HepG2 (cell line): ENCODE measurements around the gene AQP11. TPM values are rescaled to one million over a fixed set of nuclear protein-coding genes. Genes with fewer than 3 reads are reported as not detected.

Experiments used
- ATAC-seq: fragments of 200-7000 bp; cut with Tn5 transposase; 3 replicates; pipeline ENCODE4 v1.9.1; 2020; ENCODE audit warnings: mild to moderate bottlenecking, moderate library complexity
- BruUV-seq: library from RNA; stranded (reverse); fragments of 400-500 nt; replicated peaks from 2 replicates; lab custom pipeline; 2021; lab: Mats Ljungman, UMichigan
- CTCF ChIA-PET: fragments of 300-600 bp; formaldehyde crosslinking; extraction: SDS; loops from one replicate; lab custom pipeline; 2021; ENCODE audit warnings: low total read pairs, inconsistent platforms, low intra/inter-chr PET ratio; lab: Yijun Ruan, JAX
- POLR2A ChIA-PET: fragments of 350-600 bp; sonication (Branson Sonifier 250); formaldehyde crosslinking; loops from one replicate; lab custom pipeline; 2020; ENCODE audit warnings: antibody characterized with exemption, inconsistent platforms; lab: Yijun Ruan, JAX
- DNase-seq: peaks from one replicate; pipeline ENCODE4 v3.0.0-alpha.2; 2015; ENCODE audit warnings: low spot score
- FAIRE-seq: peaks from 3 replicates; lab custom pipeline; 2011; peaks lifted over from hg19 to GRCh38; lab: Jason Lieb, UNC
- H2AFZ ChIP-seq: one replicate; pipeline ENCODE4 v1.6.1; 2011; ENCODE audit warnings: low read length, inconsistent platforms
- H3K27ac ChIP-seq: fragments of 300-600 bp; 3 replicates; pipeline ENCODE4 v1.8.0; 2011; ENCODE audit warnings: mixed run types, mild to moderate bottlenecking, mixed read lengths, low read length, inconsistent platforms; ENCODE audit not compliant: insufficient read depth; ENCODE audit errors: extremely low read length
- H3K27me3 ChIP-seq, 2 experiments: fragments of 200-600 bp in 1 of 2; 2 replicates in 1 of 2; 3 replicates in 1 of 2; pipeline versions ENCODE4 v1.6.0 to v1.8.0; 2011; ENCODE audit warnings: low read length in 2 of 2, mild to moderate bottlenecking in 2 of 2, moderate library complexity in 2 of 2, inconsistent platforms in 1 of 2; ENCODE audit not compliant: insufficient read depth in 2 of 2, control insufficient read depth in 1 of 2
- H3K36me3 ChIP-seq, 2 experiments: fragments of 200-600 bp in 1 of 2; replicated peaks in 1 of 2; 2 replicates in 1 of 2; 3 replicates in 1 of 2; pipeline versions ENCODE4 v1.5.1 to v1.8.0; 2011; ENCODE audit warnings: low read length in 2 of 2, inconsistent platforms in 1 of 2; ENCODE audit not compliant: insufficient read depth in 2 of 2, control insufficient read depth in 1 of 2
- H3K4me1 ChIP-seq: 2 replicates; pipeline ENCODE4 v1.5.1; 2012; ENCODE audit warnings: low read length, inconsistent platforms; ENCODE audit not compliant: insufficient read depth
- H3K4me2 ChIP-seq: 2 replicates; pipeline ENCODE4 v1.6.0; 2011; ENCODE audit warnings: low read depth, low read length, inconsistent platforms
- H3K4me3 ChIP-seq, 3 experiments: fragments of 200-600 bp in 1 of 3; sonication (generic), shearing (Covaris generic) in 1 of 3; replicated peaks in 1 of 3; 2 replicates each; pipeline ENCODE4 v1.5.1; 2011 to 2016; ENCODE audit warnings: low read length in 3 of 3, inconsistent platforms in 2 of 3, low read depth in 2 of 3, mild to moderate bottlenecking in 2 of 3, control low read depth in 1 of 3, mixed read lengths in 1 of 3; ENCODE audit not compliant: insufficient read depth in 1 of 3
- H3K79me2 ChIP-seq: one replicate; pipeline ENCODE4 v1.6.1; 2011; ENCODE audit warnings: low read length, inconsistent platforms; ENCODE audit not compliant: insufficient read depth
- H3K9ac ChIP-seq: 2 replicates; pipeline ENCODE4 v1.6.0; 2011; ENCODE audit warnings: mild to moderate bottlenecking, low read depth, low read length, inconsistent platforms; ENCODE audit not compliant: insufficient read depth
- H3K9me3 ChIP-seq: 2 replicates; pipeline ENCODE4 v1.5.1; 2012; ENCODE audit warnings: mild to moderate bottlenecking, low read length
- H4K20me1 ChIP-seq: 2 replicates; pipeline ENCODE4 v1.6.0; 2011; ENCODE audit warnings: inconsistent platforms, mild to moderate bottlenecking, low read length, moderate library complexity; ENCODE audit not compliant: insufficient read depth
- ATF1 ChIP-seq: IDR thresholded peaks from 2 replicates; pipeline ENCODE4 v1.6.1; 2016; ENCODE audit warnings: mild to moderate bottlenecking, control low read depth
- CBX5 ChIP-seq: sonication (generic); formaldehyde crosslinking; IDR thresholded peaks from 2 replicates; pipeline ENCODE4 v1.4.0; 2020; ENCODE audit warnings: missing genetic modification reagents, borderline replicate concordance
- FOXK1 ChIP-seq: sonication (generic); formaldehyde crosslinking; IDR thresholded peaks from 2 replicates; pipeline ENCODE4 v1.4.0; 2020; ENCODE audit warnings: low read depth, missing genetic modification reagents, borderline replicate concordance
- GRHL1 ChIP-seq: sonication (generic); formaldehyde crosslinking; conservative IDR thresholded peaks from 2 replicates; pipeline ENCODE4 v1.8.0; 2022; ENCODE audit warnings: missing genetic modification reagents
- HNRNPL ChIP-seq: fragments of 200-400 bp; formaldehyde crosslinking; IDR thresholded peaks from 2 replicates; pipeline ENCODE4 v1.6.1; 2017; ENCODE audit warnings: mild to moderate bottlenecking, low read depth, low read length
- IKZF4 ChIP-seq: sonication (generic); formaldehyde crosslinking; IDR thresholded peaks from 2 replicates; pipeline ENCODE4 v1.5.1; 2020; ENCODE audit warnings: borderline replicate concordance, mild to moderate bottlenecking, low read depth, missing genetic modification reagents; ENCODE audit errors: not compliant biosample characterization
- KDM2A ChIP-seq: sonication (generic); formaldehyde crosslinking; IDR thresholded peaks from 2 replicates; pipeline ENCODE4 v1.4.0; 2020; ENCODE audit warnings: low read depth, missing genetic modification reagents, borderline replicate concordance
- NFKBIZ ChIP-seq: IDR thresholded peaks from 2 replicates; pipeline ENCODE4 v1.6.1; 2018; ENCODE audit warnings: missing genetic modification reagents, missing compliant biosample characterization
- NR2F2 ChIP-seq: IDR thresholded peaks from 2 replicates; pipeline ENCODE4 v1.6.1; 2012; ENCODE audit warnings: low read depth, inconsistent platforms, borderline replicate concordance
- PREB ChIP-seq: sonication (generic); formaldehyde crosslinking; IDR thresholded peaks from 2 replicates; pipeline ENCODE4 v1.4.0; 2020; ENCODE audit warnings: missing genetic modification reagents
- SCMH1 ChIP-seq: sonication (generic); formaldehyde crosslinking; IDR thresholded peaks from 2 replicates; pipeline ENCODE4 v1.9.0; 2021; ENCODE audit warnings: missing genetic modification reagents, mild to moderate bottlenecking, borderline replicate concordance
- SP140L ChIP-seq: sonication (generic); formaldehyde crosslinking; IDR thresholded peaks from 2 replicates; pipeline ENCODE4 v1.4.0; 2020; ENCODE audit warnings: missing genetic modification reagents, borderline replicate concordance
- TBP ChIP-seq: sonication (generic); formaldehyde crosslinking; IDR thresholded peaks from 2 replicates; pipeline ENCODE4 v1.5.0; 2020; ENCODE audit warnings: missing genetic modification reagents
- ZC3H13 ChIP-seq: sonication (generic); formaldehyde crosslinking; IDR thresholded peaks from 2 replicates; pipeline ENCODE4 v1.8.1; 2023; ENCODE audit warnings: mild to moderate bottlenecking, missing genetic modification reagents, moderate library complexity
- ZEB1 ChIP-seq: IDR thresholded peaks from 2 replicates; pipeline ENCODE4 v1.6.1; 2012; ENCODE audit warnings: mild to moderate bottlenecking, low read depth, inconsistent platforms; ENCODE audit not compliant: insufficient replicate concordance
- ZNF513 ChIP-seq: sonication (generic); formaldehyde crosslinking; conservative IDR thresholded peaks from 2 replicates; pipeline ENCODE4 v1.5.0; 2020; ENCODE audit warnings: missing genetic modification reagents
- ZNF549 ChIP-seq: sonication (generic); formaldehyde crosslinking; IDR thresholded peaks from 2 replicates; pipeline ENCODE4 v1.5.0; 2020; ENCODE audit warnings: missing genetic modification reagents
- ZNF644 ChIP-seq: IDR thresholded peaks from 2 replicates; pipeline ENCODE4 v1.6.1; 2016; ENCODE audit warnings: low read depth
- WGBS: methylation state at CpG from one replicate; pipeline ENCODE4 v1.1.6; 2017; ENCODE audit warnings: low lambda C conversion rate; 5-methylcytosine and 5-hydroxymethylcytosine counted together
- in situ Hi-C: cut with HindIII; loops from 2 replicates; pipeline ENCODE4 v1.10.0; 2017; ENCODE audit warnings: low pct_unique_long_range_greater_than_20kb; ENCODE audit not compliant: extremely low pct_ligation_motif_present
- intact Hi-C: fragments of 100-400 bp; cut with micrococcal nuclease; formaldehyde crosslinking; loops from one replicate; pipeline ENCODE4 v1.10.0; 2022; ENCODE audit not compliant: unreplicated experiment
- polyA plus RNA-seq, 8 experiments: library from polyadenylated mRNA; depleted of rRNA in 3 of 8; stranded (reverse) in 7 of 8; unstranded in 1 of 8; fragments of >200 nt; fragmentation: Illumina TruSeq in 4 of 8; extraction: Trizol in 4 of 8; gene quantifications; 2 replicates each; pipeline versions ENCODE4 v1.2.1 to v1.2.3, GENCODE V29; 2011 to 2016; ENCODE audit warnings: low read depth in 4 of 8, missing spikeins in 1 of 8, mixed read lengths in 1 of 8; ENCODE audit not compliant: insufficient read depth in 1 of 8
- total RNA-seq, 5 experiments: library from RNA; depleted of rRNA; stranded (reverse); fragments of >200 nt; fragmentation: Illumina TruSeq; extraction: Trizol; gene quantifications; 2 replicates each; pipeline ENCODE4 v1.2.3, GENCODE V29; 2016; ENCODE audit warnings: low read depth in 1 of 5
- TF ChIP-seq, protein P1 (sequence below): sonication (generic); formaldehyde crosslinking; IDR thresholded peaks from 2 replicates; pipeline ENCODE4 v1.4.0; 2020; ENCODE audit warnings: mild to moderate bottlenecking, low read depth, missing genetic modification reagents

Gene AQP11
- total and polyA plus RNA-seq, 2 of the 13 experiments (the other 11 are each of a cell fraction or from before 2014, with no cell fraction given), result 10.4 to 15.3 TPM

DNA sequence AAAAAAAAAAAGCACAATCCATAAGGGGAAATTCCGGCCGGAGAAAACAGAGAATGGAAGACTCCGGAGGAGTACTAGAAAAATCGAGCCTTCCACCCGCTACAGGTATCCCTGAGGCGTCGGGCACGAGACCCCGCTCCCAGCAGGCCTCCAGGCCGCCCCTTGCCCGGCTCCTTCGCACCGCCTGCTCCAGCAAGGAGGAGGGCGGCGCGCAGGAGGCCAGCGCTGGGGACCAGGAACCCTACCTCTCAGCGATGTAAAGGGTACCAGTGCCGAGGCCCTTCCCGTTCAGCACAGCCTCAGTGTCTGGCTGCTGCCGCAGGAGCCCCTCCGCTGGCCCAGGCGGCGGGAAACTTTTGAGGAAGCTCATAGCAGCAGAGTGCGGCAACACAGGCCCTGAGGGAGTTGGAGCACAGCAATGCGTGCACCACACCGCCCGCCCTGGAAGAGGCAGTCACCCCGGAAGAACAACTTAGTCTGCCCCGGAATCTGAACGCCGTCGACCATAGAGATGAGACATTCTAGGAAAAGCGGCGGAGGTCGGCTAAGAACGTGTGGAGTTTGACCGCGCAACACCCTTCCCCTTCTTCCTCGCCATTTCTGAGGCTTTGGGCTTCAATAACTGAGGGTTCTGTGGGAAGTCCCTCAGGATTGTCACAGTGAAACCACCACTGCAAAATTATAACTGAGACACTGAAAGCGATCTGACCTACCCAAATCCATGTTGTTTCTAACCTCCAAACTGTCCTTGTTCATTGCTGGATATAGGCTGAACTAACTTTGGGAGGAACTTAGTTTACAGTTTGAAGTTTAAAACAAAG lies 47.8 kb downstream of the AQP11 start, which contains the start of gene CLNS1A:
Gene CLNS1A, minus strand, starts transcription at position 450 of the 821 bp plus-strand sequence. Its CDS starts 80 bp downstream, at position 370.
- in situ Hi-C loops, result no loop called here
- Histone ChIP-seq H3K9ac (peak within 1 kb of the TSS; percentile 90), H2AFZ (peak within 1 kb of the TSS; percentile 47), H4K20me1 (no peaks in the 10 kb centered on the region; the same call in 1 of the 2 replicates), H3K36me3 (no peaks in the 10 kb centered on the region), H3K27ac (peak within 1 kb of the TSS; percentile 85), H3K4me1 (peaks cover 54% of the 10 kb centered on the region), H3K27me3 (no peaks in the 10 kb centered on the region), H3K4me3 (peak within 1 kb of the TSS; percentile 82 to 90 (median 88)), H3K4me2 (peak within 1 kb of the TSS; percentile 80), H3K9me3 (peaks cover 17% of the 10 kb centered on the region), H3K79me2 (peaks cover 41% of the 10 kb centered on the region)
- POLR2A ChIA-PET, result interaction anchor here (0.8 to 1.7 kb wide), 7 partner anchors 10 to 357 kb away, joined by 3 to 8 read pairs (median 3); partner anchors contain the start of genes AQP11 and INTS4
- peak; percentile 87 for DNase-seq
- intact Hi-C loops, result no loop called here
- BruUV-seq, result no TSS peak
- peak; percentile 99 for ATAC-seq
- WGBS, result 1% methylated on average over 17 of the region's 41 CpGs
- peak; percentile 73 for FAIRE-seq
- CTCF ChIA-PET, result no interaction called here
- TF ChIP-seq ZNF549 (CRISPR knock-in tag) (no peak), ZNF644 (CRISPR knock-in tag) (no peak), SP140L (0 out of 2 replicates have a peak, but pooled peaks have one; percentile 29), PREB (CRISPR knock-in tag) (no peak), ATF1 (CRISPR knock-in tag) (0 out of 2 replicates have a peak, but pooled peaks have one; percentile 32), SCMH1 (no peak), ZC3H13 (CRISPR knock-in tag) (0 out of 2 replicates have a peak, but pooled peaks have one; percentile 40), ZNF513 (peak; percentile 66; the same call in 1 of the 2 replicates), NFKBIZ (CRISPR knock-in tag) (peak; percentile 81), TBP (no peak), FOXK1 (peak; percentile 99), KDM2A (CRISPR knock-in tag) (peak; percentile 74), GRHL1 (CRISPR knock-in tag) (no peak), CBX5 (peak; percentile 57; the same call in 1 of the 2 replicates), HNRNPL (no peak), ZEB1 (peak; percentile 53), IKZF4 (CRISPR knock-in tag) (no peak), NR2F2 (peak; percentile 27; the same call in 1 of the 2 replicates)
- TF ChIP-seq, protein P1, sequence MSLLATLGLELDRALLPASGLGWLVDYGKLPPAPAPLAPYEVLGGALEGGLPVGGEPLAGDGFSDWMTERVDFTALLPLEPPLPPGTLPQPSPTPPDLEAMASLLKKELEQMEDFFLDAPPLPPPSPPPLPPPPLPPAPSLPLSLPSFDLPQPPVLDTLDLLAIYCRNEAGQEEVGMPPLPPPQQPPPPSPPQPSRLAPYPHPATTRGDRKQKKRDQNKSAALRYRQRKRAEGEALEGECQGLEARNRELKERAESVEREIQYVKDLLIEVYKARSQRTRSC (CRISPR knock-in tag), result peak; percentile 75; the same call in 1 of the 2 replicates
